T-helper 2 cell treated with Interferon-gamma antibody and Interleukin-4, amounts not matched to agents 100 ng/mL and 5 ng/mL, for 36 hours (primary cell): Measurements from ENCODE around the gene SLC17A8. TPM values are rescaled to one million over a fixed set of nuclear protein-coding genes. Genes with fewer than 3 reads are reported as not detected.

Source experiments
- total RNA-seq: library from RNA; stranded (reverse); gene quantifications from 2 replicates; pipeline ENCODE4 v1.2.3, GENCODE V29; 2022

Gene SLC17A8
- total RNA-seq, 1 donor from 2014 or later: not detected

Other genes starting within 250 kb of the SLC17A8 start
- 29.6 and 32.1 TPM in 2 replicates for gene BLTP3B, start 214.2 kb upstream of the SLC17A8 start, total RNA-seq
- 29.2 and 33.6 TPM in 2 replicates for gene ACTR6, start 156.3 kb upstream of the SLC17A8 start, total RNA-seq
- 2.0 and 2.1 TPM in 2 replicates for gene DEPDC4, start 90.0 kb upstream of the SLC17A8 start, total RNA-seq
- 32.0 and 37.7 TPM in 2 replicates for gene SCYL2, start 89.9 kb upstream of the SLC17A8 start, total RNA-seq
- not detected in 2 replicates for gene NR1H4, start 116.8 kb downstream of the SLC17A8 start, total RNA-seq
- 3.9 and 5.0 TPM in 2 replicates for gene GAS2L3, start 216.6 kb downstream of the SLC17A8 start, total RNA-seq